Measurements from ENCODE around the gene CSNK1A1L. TPM values are rescaled to one million over a fixed set of nuclear protein-coding genes. Genes with fewer than 3 reads are reported as not detected.

The CSNK1A1L gene
- total and polyA plus RNA-seq, 8 donors, result not detected

- WGBS, 5 donors, result 7 to 29% (median 13%) methylated on average over 3 of the region's 3 CpGs
- H3K4me1 ChIP-seq, result peaks cover 8 to 21% (median 10%) of the 10 kb centered on the region in 4 donors
- DNase-seq, result peak in 1 of 2 donors; percentile 61
- no peaks in the 10 kb centered on the region for H3K27me3 ChIP-seq
- no peak for TF ChIP-seq POLR2A (IDR thresholded peaks at IDR 0.05)
- TF ChIP-seq POLR2AphosphoS5 (IDR thresholded peaks at IDR 0.05), result peak; percentile 19 to 61 (median 46)
- H3K4me3 ChIP-seq, result no peak overlapping the region
- no peaks in the 10 kb centered on the region for H3K36me3 ChIP-seq
- intact Hi-C loops (cut with DNase I; ENCODE audit: low total_unique reads), result no loop called here
- peak overlapping the region in 4 of 5 donors; percentile 20 to 60 (median 34) for H3K27ac ChIP-seq
- H3K9me3 ChIP-seq, result no peaks in the 10 kb centered on the region
Observed at GRCh38 chr13:37127691-37128241, 22.3 kb upstream of the CSNK1A1L start.

GRCh38 chr13:37123337-37123736 lies 17.9 kb upstream of the CSNK1A1L start:
- Histone ChIP-seq H3K36me3 (no peaks in the 10 kb centered on the region), H3K4me3 (no peak overlapping the region), H3K27me3 (no peaks in the 10 kb centered on the region), H3K27ac (no peak overlapping the region), H3K4me1 (peaks cover 8 to 23% (median 12%) of the 10 kb centered on the region in 4 donors), H3K9me3 (no peaks in the 10 kb centered on the region)
- intact Hi-C loops (cut with DNase I; ENCODE audit: low total_unique reads), result no loop called here
- no peak for DNase-seq
- WGBS, 5 donors, result 35 to 56% (median 42%) methylated on average over 1 of the region's 1 CpG
- TF ChIP-seq POLR2AphosphoS5 (IDR thresholded peaks at IDR 0.05) (no peak), CTCF (IDR thresholded peaks at IDR 0.05) (no peak), POLR2A (IDR thresholded peaks at IDR 0.05) (no peak), EP300 (IDR thresholded peaks at IDR 0.05) (no peak)

- Histone ChIP-seq H3K27ac (no peak overlapping the region), H3K4me3 (no peak overlapping the region), H3K4me1 (peaks cover 0 to 12% (median 7%) of the 10 kb centered on the region in 4 donors), H3K27me3 (no peaks in the 10 kb centered on the region), H3K9me3 (no peaks in the 10 kb centered on the region), H3K36me3 (no peaks in the 10 kb centered on the region)
- 21 to 32% (median 25%) methylated on average over 3 of the region's 3 CpGs for WGBS, 5 donors
- intact Hi-C loops (cut with DNase I; ENCODE audit: low total_unique reads), result no loop called here
- DNase-seq, result peak in 1 of 2 donors; percentile 62
- TF ChIP-seq EP300 (IDR thresholded peaks at IDR 0.05) (no peak), POLR2AphosphoS5 (IDR thresholded peaks at IDR 0.05) (no peak), POLR2A (IDR thresholded peaks at IDR 0.05) (no peak), CTCF (IDR thresholded peaks at IDR 0.05) (no peak)
Observed at GRCh38 chr13:37118016-37118415, 12.6 kb upstream of the CSNK1A1L start.

- no peaks in the 10 kb centered on the region for H3K27me3 ChIP-seq
- TF ChIP-seq POLR2AphosphoS5 (IDR thresholded peaks at IDR 0.05) (no peak), EP300 (IDR thresholded peaks at IDR 0.05) (no peak), POLR2A (IDR thresholded peaks at IDR 0.05) (no peak), CTCF (IDR thresholded peaks at IDR 0.05) (no peak)
- no peak overlapping the region for H3K27ac ChIP-seq
- 83 to 89% (median 85%) methylated on average over 4 of the region's 4 CpGs for WGBS, 5 donors
- peaks cover 0 to 21% (median 9%) of the 10 kb centered on the region in 4 donors for H3K4me1 ChIP-seq
- no peak overlapping the region for H3K4me3 ChIP-seq
- no peaks in the 10 kb centered on the region for H3K9me3 ChIP-seq
- DNase-seq, result no peak
- no peaks in the 10 kb centered on the region for H3K36me3 ChIP-seq
- intact Hi-C loops (cut with DNase I; ENCODE audit: low total_unique reads), result no loop called here
Observed at GRCh38 chr13:37114250-37114649, 8.8 kb upstream of the CSNK1A1L start.

- TF ChIP-seq EP300 (IDR thresholded peaks at IDR 0.05) (no peak), POLR2A (IDR thresholded peaks at IDR 0.05) (no peak), CTCF (IDR thresholded peaks at IDR 0.05) (no peak)
Observed at GRCh38 chr13:37113534-37113933, 8.1 kb upstream of the CSNK1A1L start.

More at GRCh38 chr13:37113534-37113933, 8.1 kb upstream of the CSNK1A1L start:
- intact Hi-C loops (cut with DNase I; ENCODE audit: low total_unique reads), result no loop called here
- 90 to 100% (median 96%) methylated on average over 2 of the region's 2 CpGs for WGBS, 5 donors
- no peak for DNase-seq
- Histone ChIP-seq H3K9me3 (no peaks in the 10 kb centered on the region), H3K4me1 (peaks cover 0 to 26% (median 11%) of the 10 kb centered on the region in 4 donors), H3K4me3 (no peak overlapping the region), H3K36me3 (no peaks in the 10 kb centered on the region), H3K27me3 (no peaks in the 10 kb centered on the region), H3K27ac (no peak overlapping the region)
